Left ventricle myocardium inferior (tissue), 1 donor: ENCODE measurements around the gene SCGB3A2. TPM values are rescaled to one million over a fixed set of nuclear protein-coding genes. Genes with fewer than 3 reads are reported as not detected.

Experiments used
- DNase-seq: peaks from one replicate; pipeline ENCODE4 v3.0.0-alpha.2; 2020
- H3K27ac ChIP-seq: fragments of 200-600 bp; replicated peaks from 2 replicates; pipeline ENCODE4 v1.8.0; 2021
- H3K27me3 ChIP-seq: fragments of 200-600 bp; 2 replicates; pipeline ENCODE4 v1.8.0; 2021; ENCODE audit warnings: low read depth
- H3K36me3 ChIP-seq: fragments of 200-600 bp; 2 replicates; pipeline ENCODE4 v1.8.0; 2021
- H3K4me1 ChIP-seq: fragments of 200-600 bp; 2 replicates; pipeline ENCODE4 v1.8.0; 2021
- H3K4me3 ChIP-seq: fragments of 200-600 bp; 2 replicates; pipeline ENCODE4 v1.8.0; 2021; ENCODE audit warnings: mild to moderate bottlenecking, moderate library complexity
- H3K9me3 ChIP-seq: fragments of 200-600 bp; replicated peaks from 2 replicates; pipeline ENCODE4 v1.8.0; 2021
- intact Hi-C: fragments of 100-400 bp; cut with micrococcal nuclease; formaldehyde crosslinking; loops from one replicate; pipeline ENCODE4 v1.11.0; 2022
- total RNA-seq: library from RNA; stranded (reverse); fragmentation: NEBNext Ultra II Directional; extraction: Animal tissue kit (Norgen Biotek cat#: 25700); gene quantifications from one replicate; pipeline ENCODE4 v1.2.1, GENCODE V29; 2021
- TF ChIP-seq, protein P1 (sequence below): fragments of 200-600 bp; IDR thresholded peaks from 2 replicates; pipeline ENCODE4 v1.8.0; 2021; ENCODE audit warnings: antibody characterized with exemption, mild to moderate bottlenecking, borderline replicate concordance
- donor health status: DM: no; HTN: yes; CAD: no; lungs with severe emphysema.

Gene SCGB3A2
- total RNA-seq, 1 donor from 2014 or later, result not detected

DNA sequence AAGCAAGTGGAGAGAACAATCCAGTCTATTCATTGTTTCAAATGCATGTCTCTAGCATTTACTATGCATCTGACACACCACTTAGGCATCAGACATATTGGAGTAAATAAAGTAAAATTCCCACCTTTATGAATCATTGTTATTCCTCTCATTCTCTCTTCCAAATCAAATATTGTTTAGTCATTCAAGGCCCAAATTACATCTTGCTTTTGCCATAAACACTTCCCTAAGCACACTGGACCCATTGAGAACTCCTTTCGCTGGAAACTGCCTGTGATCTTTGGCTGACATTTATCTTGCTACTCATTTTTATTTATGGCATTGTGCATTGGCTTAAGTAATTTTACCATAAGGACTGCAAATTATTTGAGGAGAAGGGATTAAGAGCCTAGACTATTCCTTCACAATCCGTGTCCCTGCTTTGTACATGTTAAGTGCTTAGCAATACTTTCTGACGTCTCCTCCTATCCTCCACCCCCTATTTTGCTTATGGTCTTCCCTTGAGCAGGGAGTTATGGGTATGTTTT is 20.4 kb downstream of the SCGB3A2 start:
- intact Hi-C loops, result no loop called here
- DNase-seq, result no peak
- no peak overlapping the region for H3K4me3 ChIP-seq
- H3K36me3 ChIP-seq, result no peaks in the 10 kb centered on the region
- H3K27ac ChIP-seq, result no peak overlapping the region
- H3K27me3 ChIP-seq, result no peaks in the 10 kb centered on the region
- H3K9me3 ChIP-seq, result no peaks in the 10 kb centered on the region
- TF ChIP-seq, protein P1, sequence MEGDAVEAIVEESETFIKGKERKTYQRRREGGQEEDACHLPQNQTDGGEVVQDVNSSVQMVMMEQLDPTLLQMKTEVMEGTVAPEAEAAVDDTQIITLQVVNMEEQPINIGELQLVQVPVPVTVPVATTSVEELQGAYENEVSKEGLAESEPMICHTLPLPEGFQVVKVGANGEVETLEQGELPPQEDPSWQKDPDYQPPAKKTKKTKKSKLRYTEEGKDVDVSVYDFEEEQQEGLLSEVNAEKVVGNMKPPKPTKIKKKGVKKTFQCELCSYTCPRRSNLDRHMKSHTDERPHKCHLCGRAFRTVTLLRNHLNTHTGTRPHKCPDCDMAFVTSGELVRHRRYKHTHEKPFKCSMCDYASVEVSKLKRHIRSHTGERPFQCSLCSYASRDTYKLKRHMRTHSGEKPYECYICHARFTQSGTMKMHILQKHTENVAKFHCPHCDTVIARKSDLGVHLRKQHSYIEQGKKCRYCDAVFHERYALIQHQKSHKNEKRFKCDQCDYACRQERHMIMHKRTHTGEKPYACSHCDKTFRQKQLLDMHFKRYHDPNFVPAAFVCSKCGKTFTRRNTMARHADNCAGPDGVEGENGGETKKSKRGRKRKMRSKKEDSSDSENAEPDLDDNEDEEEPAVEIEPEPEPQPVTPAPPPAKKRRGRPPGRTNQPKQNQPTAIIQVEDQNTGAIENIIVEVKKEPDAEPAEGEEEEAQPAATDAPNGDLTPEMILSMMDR, result no peak
- H3K4me1 ChIP-seq, result peaks cover 3% of the 10 kb centered on the region

- H3K27ac ChIP-seq, result no peak overlapping the region
- H3K9me3 ChIP-seq, result no peaks in the 10 kb centered on the region
Observed at GRCh38 chr5:147901599-147902039, 23.1 kb downstream of the SCGB3A2 start.

DNA sequence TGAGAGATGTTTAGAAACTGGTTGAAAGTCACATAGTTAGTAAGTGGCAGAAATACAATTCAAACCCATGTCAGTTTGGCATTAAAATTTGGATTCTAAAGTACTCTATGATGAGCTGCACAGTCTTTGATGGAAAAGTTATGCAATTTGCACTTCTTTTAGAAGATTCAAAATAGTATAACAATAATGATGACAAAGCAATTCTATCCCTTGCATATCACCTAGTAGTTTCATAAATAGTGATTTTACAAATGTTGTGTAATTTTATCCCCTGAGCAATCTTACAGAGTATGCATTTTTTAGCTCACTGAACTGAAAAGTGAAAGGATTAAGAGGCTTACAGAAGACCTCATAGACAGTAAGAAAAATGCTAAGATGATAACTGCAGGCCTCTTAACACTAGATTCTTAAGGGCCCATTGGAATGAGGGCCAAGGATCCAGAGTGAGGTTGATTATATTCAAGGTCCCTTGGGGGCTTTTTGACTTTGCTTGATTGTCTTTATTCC is 24.2 kb downstream of the SCGB3A2 start:
- Histone ChIP-seq H3K36me3 (no peaks in the 10 kb centered on the region), H3K4me3 (no peak overlapping the region), H3K4me1 (peaks cover 11% of the 10 kb centered on the region), H3K27ac (no peak overlapping the region), H3K9me3 (no peaks in the 10 kb centered on the region), H3K27me3 (no peaks in the 10 kb centered on the region)
- TF ChIP-seq, protein P1, result no peak
- intact Hi-C loops, result no loop called here
- no peak for DNase-seq

More at GRCh38 chr5:147901599-147902039, 23.1 kb downstream of the SCGB3A2 start:
- no peak for DNase-seq
- Histone ChIP-seq H3K36me3 (no peaks in the 10 kb centered on the region), H3K27me3 (no peaks in the 10 kb centered on the region), H3K4me3 (no peak overlapping the region), H3K4me1 (peaks cover 9% of the 10 kb centered on the region)
- TF ChIP-seq, protein P1, result no peak
- intact Hi-C loops, result no loop called here

- Histone ChIP-seq H3K27ac (no peak overlapping the region), H3K4me1 (peaks cover 11% of the 10 kb centered on the region), H3K4me3 (no peak overlapping the region), H3K36me3 (no peaks in the 10 kb centered on the region), H3K9me3 (no peaks in the 10 kb centered on the region), H3K27me3 (no peaks in the 10 kb centered on the region)
- DNase-seq, result no peak
- intact Hi-C loops, result no loop called here
- TF ChIP-seq, protein P1, result no peak
Observed at GRCh38 chr5:147904110-147904509, 25.6 kb downstream of the SCGB3A2 start.

- intact Hi-C loops, result no loop called here
- TF ChIP-seq, protein P1, result no peak
- Histone ChIP-seq H3K4me3 (peak within 1 kb of the TSS; percentile 45), H3K27ac (peak within 1 kb of the TSS; percentile 64), H3K9me3 (no peaks in the 10 kb centered on the region), H3K27me3 (no peaks in the 10 kb centered on the region), H3K36me3 (no peaks in the 10 kb centered on the region), H3K4me1 (peaks cover 28% of the 10 kb centered on the region)
- DNase-seq, result no peak
Observed at GRCh38 chr5:147906326-147907095, 28.0 kb downstream of the SCGB3A2 start, which contains the start of gene C5orf46. Gene C5orf46 (minus strand): TSS chr5:147906538. CDS start chr5:147906501, 37 bp downstream.
